ENCODE measurements around the gene TMEM45A. TPM values are rescaled to one million over a fixed set of nuclear protein-coding genes. Genes with fewer than 3 reads are reported as not detected.

TMEM45A gene
- total RNA-seq, 1 experiment from 2014 or later: 0.73 TPM

DNA sequence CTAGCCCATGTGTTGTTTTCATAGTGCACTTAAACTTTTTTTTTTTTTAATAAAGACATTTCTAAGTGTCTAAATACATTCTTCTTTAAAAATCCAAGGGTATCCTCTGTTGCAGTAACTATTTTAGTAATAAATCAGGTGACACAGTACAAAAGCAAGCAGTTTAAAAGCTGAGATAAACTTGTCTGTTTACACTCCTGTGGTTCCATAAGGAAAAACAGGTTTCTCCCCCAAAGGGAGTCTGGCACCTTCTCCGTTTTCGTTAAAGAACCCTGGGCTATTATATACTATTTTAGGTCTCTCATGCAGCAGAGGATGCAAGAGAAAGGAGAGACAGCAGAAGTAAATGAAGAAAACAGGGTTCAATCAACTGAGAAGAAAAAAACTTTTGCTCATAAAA is 43.2 kb upstream of the TMEM45A start:
- no peaks in the 10 kb centered on the region for H3K27me3 Mint-ChIP-seq (ENCODE audit: unreplicated experiment)
- TF ChIP-seq, protein P1, sequence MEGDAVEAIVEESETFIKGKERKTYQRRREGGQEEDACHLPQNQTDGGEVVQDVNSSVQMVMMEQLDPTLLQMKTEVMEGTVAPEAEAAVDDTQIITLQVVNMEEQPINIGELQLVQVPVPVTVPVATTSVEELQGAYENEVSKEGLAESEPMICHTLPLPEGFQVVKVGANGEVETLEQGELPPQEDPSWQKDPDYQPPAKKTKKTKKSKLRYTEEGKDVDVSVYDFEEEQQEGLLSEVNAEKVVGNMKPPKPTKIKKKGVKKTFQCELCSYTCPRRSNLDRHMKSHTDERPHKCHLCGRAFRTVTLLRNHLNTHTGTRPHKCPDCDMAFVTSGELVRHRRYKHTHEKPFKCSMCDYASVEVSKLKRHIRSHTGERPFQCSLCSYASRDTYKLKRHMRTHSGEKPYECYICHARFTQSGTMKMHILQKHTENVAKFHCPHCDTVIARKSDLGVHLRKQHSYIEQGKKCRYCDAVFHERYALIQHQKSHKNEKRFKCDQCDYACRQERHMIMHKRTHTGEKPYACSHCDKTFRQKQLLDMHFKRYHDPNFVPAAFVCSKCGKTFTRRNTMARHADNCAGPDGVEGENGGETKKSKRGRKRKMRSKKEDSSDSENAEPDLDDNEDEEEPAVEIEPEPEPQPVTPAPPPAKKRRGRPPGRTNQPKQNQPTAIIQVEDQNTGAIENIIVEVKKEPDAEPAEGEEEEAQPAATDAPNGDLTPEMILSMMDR (IDR thresholded peaks at IDR 0.05; ENCODE audit: unreplicated experiment): no peak
- no TSS peak for BruUV-seq (replicated peaks)
- DNase-seq: no peak
- H3K27ac Mint-ChIP-seq (ENCODE audit: unreplicated experiment): no peak overlapping the region
- intact Hi-C loops (cut with micrococcal nuclease; ENCODE audit: unreplicated experiment): no loop called here
- no peaks in the 10 kb centered on the region for H3K4me1 Mint-ChIP-seq (ENCODE audit: low read depth, unreplicated experiment)
- H3K9me3 Mint-ChIP-seq (ENCODE audit: low read depth, unreplicated experiment): peaks cover 4% of the 10 kb centered on the region
- no peak overlapping the region for H3K4me3 Mint-ChIP-seq (ENCODE audit: low read depth, unreplicated experiment)
- CTCF ChIA-PET: no interaction called here
- no peaks in the 10 kb centered on the region for H3K36me3 Mint-ChIP-seq (ENCODE audit: insufficient read depth, unreplicated experiment)

DNA sequence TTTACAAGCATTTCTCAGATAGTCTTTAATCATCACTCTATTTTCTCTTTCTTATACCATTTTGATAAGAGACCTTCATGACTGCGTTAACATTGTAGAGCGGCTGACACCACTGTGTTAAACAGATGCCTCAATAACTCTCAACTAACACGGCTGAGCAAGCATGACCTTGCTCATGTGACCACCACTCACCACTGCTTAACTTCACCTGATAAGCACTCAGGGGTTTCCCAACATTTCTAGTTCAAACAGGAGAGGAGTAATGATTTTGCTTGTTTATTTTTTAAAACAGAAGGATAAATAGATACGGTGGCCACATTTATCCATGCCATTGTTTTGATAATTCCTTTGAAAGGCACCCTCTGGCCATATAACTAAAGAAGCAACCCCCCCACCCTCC is 37.7 kb upstream of the TMEM45A start:
- CTCF ChIA-PET: no interaction called here
- no peaks in the 10 kb centered on the region for H3K4me1 Mint-ChIP-seq (ENCODE audit: low read depth, unreplicated experiment)
- no peaks in the 10 kb centered on the region for H3K27me3 Mint-ChIP-seq (ENCODE audit: unreplicated experiment)
- H3K4me3 Mint-ChIP-seq (ENCODE audit: low read depth, unreplicated experiment): no peak overlapping the region
- TF ChIP-seq, protein P1 (IDR thresholded peaks at IDR 0.05; ENCODE audit: unreplicated experiment): no peak
- DNase-seq: no peak
- no peak overlapping the region for H3K27ac Mint-ChIP-seq (ENCODE audit: unreplicated experiment)
- H3K9me3 Mint-ChIP-seq (ENCODE audit: low read depth, unreplicated experiment): no peaks in the 10 kb centered on the region
- BruUV-seq (replicated peaks): no TSS peak
- intact Hi-C loops (cut with micrococcal nuclease; ENCODE audit: unreplicated experiment): no loop called here
- H3K36me3 Mint-ChIP-seq (ENCODE audit: insufficient read depth, unreplicated experiment): no peaks in the 10 kb centered on the region

DNA sequence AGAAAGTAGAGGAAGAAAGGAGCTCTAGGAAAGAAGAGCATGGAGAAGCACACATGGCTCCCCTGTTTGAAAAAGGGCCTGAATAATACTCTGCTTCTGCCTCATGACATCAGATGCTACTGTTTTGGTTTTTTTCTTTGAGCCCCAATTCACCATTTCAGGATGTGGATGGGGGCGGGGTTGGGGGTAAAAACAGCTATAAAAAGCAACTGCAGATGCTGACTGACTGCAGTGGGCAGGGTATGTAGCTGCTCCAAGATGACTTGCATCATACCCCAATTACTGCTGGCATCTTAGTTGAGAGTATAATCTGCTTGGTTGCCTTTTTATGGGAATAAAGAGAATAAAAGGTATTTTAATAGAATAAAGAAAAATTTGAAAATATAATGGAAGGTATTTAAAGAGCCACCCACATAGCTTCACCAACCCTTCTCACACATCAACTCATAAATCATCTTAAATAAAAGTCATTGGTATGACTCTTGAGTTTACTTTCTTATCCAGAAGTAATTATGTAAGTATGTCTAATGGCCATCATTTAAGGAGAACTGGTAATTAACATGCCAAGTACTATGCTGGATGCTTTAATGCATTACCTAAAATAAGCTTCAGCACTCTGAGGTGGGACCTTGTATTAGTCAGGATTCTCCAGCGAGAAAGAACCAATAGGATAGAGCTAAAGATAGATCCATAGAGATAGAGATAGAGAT is 36.4 kb upstream of the TMEM45A start:
- Mint-ChIP-seq H3K27me3 (ENCODE audit: unreplicated experiment) (no peaks in the 10 kb centered on the region), H3K4me1 (ENCODE audit: low read depth, unreplicated experiment) (no peaks in the 10 kb centered on the region), H3K36me3 (ENCODE audit: insufficient read depth, unreplicated experiment) (no peaks in the 10 kb centered on the region), H3K4me3 (ENCODE audit: low read depth, unreplicated experiment) (no peak overlapping the region), H3K9me3 (ENCODE audit: low read depth, unreplicated experiment) (no peaks in the 10 kb centered on the region), H3K27ac (ENCODE audit: unreplicated experiment) (no peak overlapping the region)
- CTCF ChIA-PET: no interaction called here
- TF ChIP-seq, protein P1 (IDR thresholded peaks at IDR 0.05; ENCODE audit: unreplicated experiment): no peak
- no peak for DNase-seq
- intact Hi-C loops (cut with micrococcal nuclease; ENCODE audit: unreplicated experiment): no loop called here
- BruUV-seq (replicated peaks): no TSS peak

DNA sequence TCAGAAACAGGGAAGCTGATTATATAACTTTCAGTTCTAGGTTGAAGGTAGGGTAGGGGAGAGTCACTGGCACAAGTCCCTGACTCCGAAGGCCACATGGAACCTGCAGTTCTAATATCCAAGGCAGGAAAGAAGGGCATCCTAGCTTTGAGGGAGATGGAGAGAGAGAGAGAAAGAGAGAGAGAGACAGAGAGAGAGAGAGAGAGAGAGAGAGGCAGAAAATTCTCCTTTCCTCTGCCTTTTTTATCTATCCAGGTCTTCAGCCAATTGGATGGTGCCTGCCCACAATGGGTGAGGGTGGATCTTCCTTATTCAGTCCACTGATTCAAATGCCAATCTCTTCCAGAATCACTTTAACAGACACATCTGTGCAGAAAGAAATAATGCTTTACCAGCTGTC is 35.7 kb upstream of the TMEM45A start:
- DNase-seq: no peak
- H3K27me3 Mint-ChIP-seq (ENCODE audit: unreplicated experiment): no peaks in the 10 kb centered on the region
- no peak overlapping the region for H3K4me3 Mint-ChIP-seq (ENCODE audit: low read depth, unreplicated experiment)
- H3K4me1 Mint-ChIP-seq (ENCODE audit: low read depth, unreplicated experiment): no peaks in the 10 kb centered on the region
- CTCF ChIA-PET: no interaction called here
- TF ChIP-seq, protein P1 (IDR thresholded peaks at IDR 0.05; ENCODE audit: unreplicated experiment): no peak
- H3K36me3 Mint-ChIP-seq (ENCODE audit: insufficient read depth, unreplicated experiment): no peaks in the 10 kb centered on the region
- no peak overlapping the region for H3K27ac Mint-ChIP-seq (ENCODE audit: unreplicated experiment)
- no peaks in the 10 kb centered on the region for H3K9me3 Mint-ChIP-seq (ENCODE audit: low read depth, unreplicated experiment)
- no TSS peak for BruUV-seq (replicated peaks)
- intact Hi-C loops (cut with micrococcal nuclease; ENCODE audit: unreplicated experiment): no loop called here

Data from Calu3 (cell line).